Activated CD4-positive, alpha-beta T cell treated with anti-CD3 and anti-CD28 coated beads, Interleukin-2, amount 10 ng/mL, durations not matched to agents 7 days and 5 days (primary cell): Measurements from ENCODE around the gene ARHGAP21. TPM values are rescaled to one million over a fixed set of nuclear protein-coding genes. Genes with fewer than 3 reads are reported as not detected.
A peak's percentile ranks its signal among the peaks of the same experiment; 100 is the strongest.
"Not testable (repeated sequence)": the region's sequence is repeated elsewhere in the genome, so short reads cannot be mapped to it uniquely, and the experiment has no call there.

ENCODE experiments used
- CTCF ChIA-PET: fragments of 350-600 bp; sonication (Branson Sonifier 250); formaldehyde crosslinking; loops from one replicate; lab custom pipeline; 2021; ENCODE audit warnings: antibody characterized with exemption; lab: Charles Lee
- POLR2A ChIA-PET: fragments of 350-600 bp; sonication (Branson Sonifier 250); formaldehyde crosslinking; loops from one replicate; lab custom pipeline; 2021; ENCODE audit warnings: antibody characterized with exemption; lab: Charles Lee
- DNase-seq: peaks from one replicate; pipeline ENCODE4 v3.0.0-alpha.2; 2020
- H3K27ac Mint-ChIP-seq: one replicate; pipeline ENCODE4 v1.8.0; 2021; ENCODE audit warnings: mild to moderate bottlenecking, moderate library complexity, mixed read lengths
- H3K27me3 Mint-ChIP-seq: one replicate; pipeline ENCODE4 v1.8.0; 2021; ENCODE audit warnings: mixed read lengths
- H3K36me3 Mint-ChIP-seq: one replicate; pipeline ENCODE4 v1.8.0; 2021; ENCODE audit warnings: low read depth, mixed read lengths
- H3K4me1 Mint-ChIP-seq: one replicate; pipeline ENCODE4 v1.8.0; 2021; ENCODE audit warnings: mixed read lengths
- H3K4me3 Mint-ChIP-seq: one replicate; pipeline ENCODE4 v1.8.0; 2021; ENCODE audit warnings: mild to moderate bottlenecking, moderate library complexity, mixed read lengths
- H3K9me3 Mint-ChIP-seq: one replicate; pipeline ENCODE4 v1.8.0; 2021; ENCODE audit warnings: mixed read lengths
- total RNA-seq, 2 experiments: library from RNA; stranded (reverse); gene quantifications; one replicate each; pipeline ENCODE4 v1.2.3, GENCODE V29; 2021

The ARHGAP21 gene
- total RNA-seq, result 10 to 100 TPM; 26.1 to 27.4 TPM

GRCh38 chr10:24723788-24724380 is at the start of gene ARHGAP21:
Gene ARHGAP21, minus strand, starts transcription at chr10:24723887. Its CDS starts 1,988 bp downstream, at chr10:24721899.
- Mint-ChIP-seq H3K36me3 (peaks cover 6% of the 10 kb centered on the region), H3K27me3 (peaks cover 3% of the 10 kb centered on the region), H3K27ac (peak within 1 kb of the TSS; percentile 95), H3K9me3 (no peaks in the 10 kb centered on the region), H3K4me1 (peaks cover 33% of the 10 kb centered on the region), H3K4me3 (peak within 1 kb of the TSS; percentile 90)
- ChIA-PET CTCF (interaction anchor here (1.4 to 2.2 kb wide), 2 partner anchors 14 to 40 kb away, joined by 4 to 13 read pairs; no protein-coding TSS in a partner anchor), POLR2A (interaction anchor here (0.6 kb wide), 2 partner anchors 21 to 107 kb away, joined by 3 to 5 read pairs; no protein-coding TSS in a partner anchor)
- peak; percentile 50 for DNase-seq

GRCh38 chr10:24771943-24772694 is 48.4 kb upstream of the ARHGAP21 start:
- CTCF ChIA-PET, result no interaction called here
- no peak overlapping the region for H3K4me3 Mint-ChIP-seq
- H3K9me3 Mint-ChIP-seq, result peaks cover 5% of the 10 kb centered on the region
- no peak for DNase-seq
- no peaks in the 10 kb centered on the region for H3K4me1 Mint-ChIP-seq
- POLR2A ChIA-PET, result no interaction called here
- H3K36me3 Mint-ChIP-seq, result no peaks in the 10 kb centered on the region
- no peaks in the 10 kb centered on the region for H3K27me3 Mint-ChIP-seq
- H3K27ac Mint-ChIP-seq, result no peak overlapping the region

GRCh38 chr10:24764991-24765390 is 41.3 kb upstream of the ARHGAP21 start:
- H3K27me3 Mint-ChIP-seq, H3K27ac Mint-ChIP-seq, H3K36me3 Mint-ChIP-seq, H3K4me3 Mint-ChIP-seq, H3K4me1 Mint-ChIP-seq, CTCF ChIA-PET, DNase-seq, POLR2A ChIA-PET: not testable (repeated sequence)
- H3K9me3 Mint-ChIP-seq, result peaks cover 10% of the 10 kb centered on the region

DNA sequence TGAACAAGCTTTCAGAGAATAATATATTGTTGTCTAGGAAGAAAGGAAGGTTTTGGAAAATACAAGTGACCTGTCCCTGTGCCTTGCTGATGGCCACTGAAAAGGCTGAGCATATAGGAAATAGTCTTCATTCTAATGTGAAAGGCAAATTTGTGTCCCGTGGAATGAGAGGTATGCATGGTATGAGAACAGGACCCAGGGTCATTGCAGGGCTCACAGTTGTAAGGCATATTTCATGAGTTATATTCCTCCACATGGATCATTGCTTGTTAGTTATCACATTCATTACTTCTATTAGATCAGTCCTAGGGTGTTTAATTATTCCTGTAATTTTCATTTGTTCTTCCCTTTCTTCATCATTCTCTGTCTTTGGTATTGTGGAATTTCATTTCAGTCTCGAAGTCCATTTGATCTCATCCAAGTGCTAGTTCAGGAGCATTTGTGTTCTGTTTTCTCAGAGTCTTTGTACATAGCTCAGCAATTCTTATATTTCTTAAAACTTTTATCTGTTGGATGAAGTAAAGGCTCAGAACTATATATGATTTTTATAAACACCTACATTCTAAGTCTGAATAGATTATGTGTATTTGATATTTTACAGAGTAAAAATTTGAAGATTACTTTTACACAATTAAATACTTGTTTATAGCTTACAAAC is 39.4 kb upstream of the ARHGAP21 start:
- Mint-ChIP-seq H3K27me3 (no peaks in the 10 kb centered on the region), H3K27ac (no peak overlapping the region), H3K9me3 (peaks cover 10% of the 10 kb centered on the region), H3K4me3 (no peak overlapping the region), H3K4me1 (peaks cover 5% of the 10 kb centered on the region), H3K36me3 (no peaks in the 10 kb centered on the region)
- POLR2A ChIA-PET, result no interaction called here
- no peak for DNase-seq
- CTCF ChIA-PET, result no interaction called here

DNA sequence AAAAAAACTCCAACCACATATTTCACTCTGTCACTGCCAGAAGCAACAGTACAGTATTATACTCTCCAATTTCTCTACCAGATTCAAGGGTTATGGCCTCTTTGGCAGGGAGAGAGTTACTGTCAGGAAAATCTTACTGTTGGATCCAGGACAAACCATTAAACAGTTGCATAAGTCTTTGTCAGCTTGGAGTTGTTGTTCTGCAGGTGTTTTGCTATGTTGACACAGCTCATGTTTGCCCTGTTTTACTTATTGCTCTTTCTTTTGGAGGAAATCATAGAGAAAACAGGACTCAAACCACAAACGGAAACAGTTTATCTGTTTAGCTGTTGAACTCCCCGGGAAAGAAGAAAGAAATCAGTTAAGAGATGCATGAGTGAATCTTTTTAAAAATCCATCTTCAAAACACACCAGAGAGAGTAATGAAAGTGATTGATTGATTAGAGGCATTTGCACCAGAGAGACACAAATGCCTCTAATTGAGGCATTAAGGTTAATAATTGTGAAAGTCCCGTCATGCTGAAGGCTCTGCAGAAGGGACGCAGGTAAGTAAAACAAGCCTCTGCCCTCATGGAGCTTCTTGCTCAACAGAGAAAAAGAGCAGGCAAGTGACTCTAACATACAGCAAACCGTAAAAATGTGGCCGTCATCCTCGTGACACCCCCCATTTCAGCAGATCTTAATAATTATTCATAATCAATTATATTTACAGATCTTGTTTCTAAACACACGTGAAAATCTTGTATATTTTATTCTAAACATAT is 38.7 kb upstream of the ARHGAP21 start:
- DNase-seq, result no peak
- no peaks in the 10 kb centered on the region for H3K27me3 Mint-ChIP-seq
- H3K27ac Mint-ChIP-seq, result no peak overlapping the region
- H3K36me3 Mint-ChIP-seq, result no peaks in the 10 kb centered on the region
- peaks cover 5% of the 10 kb centered on the region for H3K4me1 Mint-ChIP-seq
- H3K4me3 Mint-ChIP-seq, result no peak overlapping the region
- POLR2A ChIA-PET, result no interaction called here
- H3K9me3 Mint-ChIP-seq, result peaks cover 10% of the 10 kb centered on the region
- CTCF ChIA-PET, result no interaction called here

GRCh38 chr10:24759672-24760071 is 36.0 kb upstream of the ARHGAP21 start:
- peaks cover 4% of the 10 kb centered on the region for H3K9me3 Mint-ChIP-seq
- POLR2A ChIA-PET, result no interaction called here
- no peak overlapping the region for H3K27ac Mint-ChIP-seq
- H3K27me3 Mint-ChIP-seq, result no peaks in the 10 kb centered on the region
- peaks cover 5% of the 10 kb centered on the region for H3K4me1 Mint-ChIP-seq
- CTCF ChIA-PET, result no interaction called here
- no peak for DNase-seq
- H3K4me3 Mint-ChIP-seq, result no peak overlapping the region
- no peaks in the 10 kb centered on the region for H3K36me3 Mint-ChIP-seq

GRCh38 chr10:24758254-24758653 is 34.6 kb upstream of the ARHGAP21 start:
- H3K36me3 Mint-ChIP-seq, H3K9me3 Mint-ChIP-seq, H3K4me3 Mint-ChIP-seq, CTCF ChIA-PET, POLR2A ChIA-PET, H3K27ac Mint-ChIP-seq, DNase-seq, H3K27me3 Mint-ChIP-seq, H3K4me1 Mint-ChIP-seq: not testable (repeated sequence)

GRCh38 chr10:24756283-24756682 is 32.6 kb upstream of the ARHGAP21 start:
- H3K4me3 Mint-ChIP-seq, result no peak overlapping the region
- ChIA-PET POLR2A (no interaction called here), CTCF (no interaction called here)
- H3K4me1 Mint-ChIP-seq, result no peaks in the 10 kb centered on the region
- H3K36me3 Mint-ChIP-seq, result no peaks in the 10 kb centered on the region
- no peak overlapping the region for H3K27ac Mint-ChIP-seq
- H3K9me3 Mint-ChIP-seq, result no peaks in the 10 kb centered on the region
- no peaks in the 10 kb centered on the region for H3K27me3 Mint-ChIP-seq
- no peak for DNase-seq

GRCh38 chr10:24751716-24752115 is 28.0 kb upstream of the ARHGAP21 start:
- Mint-ChIP-seq H3K4me3 (no peak overlapping the region), H3K36me3 (no peaks in the 10 kb centered on the region), H3K27ac (no peak overlapping the region), H3K4me1 (no peaks in the 10 kb centered on the region), H3K27me3 (no peaks in the 10 kb centered on the region), H3K9me3 (no peaks in the 10 kb centered on the region)
- CTCF ChIA-PET, result no interaction called here
- POLR2A ChIA-PET, result no interaction called here
- no peak for DNase-seq

GRCh38 chr10:24750695-24751094 is 27.0 kb upstream of the ARHGAP21 start:
- Mint-ChIP-seq H3K36me3 (no peaks in the 10 kb centered on the region), H3K9me3 (no peaks in the 10 kb centered on the region), H3K27ac (no peak overlapping the region), H3K4me3 (no peak overlapping the region), H3K27me3 (no peaks in the 10 kb centered on the region), H3K4me1 (no peaks in the 10 kb centered on the region)
- CTCF ChIA-PET, result no interaction called here
- no peak for DNase-seq
- POLR2A ChIA-PET, result no interaction called here

DNA sequence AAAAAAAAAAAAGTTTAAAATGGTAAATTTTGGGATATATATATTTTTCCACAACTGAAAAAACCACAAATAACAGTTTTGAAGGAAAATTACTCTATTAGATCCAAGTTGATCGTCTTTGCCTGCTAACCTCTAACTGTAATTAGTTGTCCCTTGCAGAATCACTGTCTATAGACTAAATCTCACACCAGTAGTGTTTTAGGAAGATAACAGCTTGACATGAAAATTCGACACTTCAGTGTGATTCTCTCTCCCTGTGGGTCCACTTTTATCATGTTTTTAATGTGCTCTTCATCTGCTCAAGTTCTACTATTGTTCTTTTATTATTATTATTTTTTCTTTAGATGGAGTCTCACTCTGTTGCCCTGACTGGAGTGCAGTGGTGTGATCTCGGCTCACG is 24.5 kb upstream of the ARHGAP21 start:
- ChIA-PET CTCF (interaction anchor here (0.6 to 0.7 kb wide), 3 partner anchors 26 to 170 kb away, joined by 3 to 5 read pairs (median 3); no protein-coding TSS in a partner anchor), POLR2A (no interaction called here)
- H3K36me3 Mint-ChIP-seq, result no peaks in the 10 kb centered on the region
- no peak for DNase-seq
- H3K27ac Mint-ChIP-seq, result no peak overlapping the region
- H3K9me3 Mint-ChIP-seq, result no peaks in the 10 kb centered on the region
- no peaks in the 10 kb centered on the region for H3K4me1 Mint-ChIP-seq
- H3K4me3 Mint-ChIP-seq, result no peak overlapping the region
- H3K27me3 Mint-ChIP-seq, result no peaks in the 10 kb centered on the region

DNA sequence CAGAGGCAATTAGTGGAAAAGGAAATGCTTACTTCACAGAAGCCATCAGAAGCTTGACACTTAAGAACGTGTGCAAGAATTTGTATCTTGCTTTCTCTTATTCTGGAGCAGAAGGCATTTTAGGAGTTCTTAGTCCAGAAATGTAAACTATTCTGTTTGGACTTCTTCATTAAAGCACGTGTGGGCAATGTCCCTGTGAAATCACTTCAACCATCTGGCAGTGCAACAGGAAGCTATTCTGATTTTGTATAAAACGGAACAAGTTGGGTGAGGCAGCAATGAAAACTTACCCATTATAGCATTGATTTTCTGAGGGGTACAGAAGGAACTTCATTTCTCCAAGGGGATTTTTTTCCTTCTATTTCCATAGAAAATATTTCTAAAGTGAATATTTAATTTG is 21.3 kb upstream of the ARHGAP21 start:
- H3K27me3 Mint-ChIP-seq, result no peaks in the 10 kb centered on the region
- H3K4me3 Mint-ChIP-seq, result no peak overlapping the region
- no peak for DNase-seq
- no peak overlapping the region for H3K27ac Mint-ChIP-seq
- peaks cover 5% of the 10 kb centered on the region for H3K9me3 Mint-ChIP-seq
- ChIA-PET POLR2A (interaction anchor here (0.6 kb wide), 2 partner anchors 21 to 328 kb away, joined by 3 to 5 read pairs; no protein-coding TSS in a partner anchor), CTCF (interaction anchor here (0.6 kb wide), 1 partner anchor 122 kb away, joined by 4 read pairs; no protein-coding TSS in a partner anchor)
- no peaks in the 10 kb centered on the region for H3K36me3 Mint-ChIP-seq
- H3K4me1 Mint-ChIP-seq, result no peaks in the 10 kb centered on the region
